DND-41 (cell line): ENCODE measurements around the gene LYRM4.

Source experiments
- CTCF ChIP-seq: IDR thresholded peaks from 2 replicates; pipeline ENCODE4 v1.5.1; 2012; ENCODE audit warnings: borderline replicate concordance, low read length, moderate library complexity, mild to moderate bottlenecking; ENCODE audit not compliant: poor library complexity, severe bottlenecking; ENCODE audit errors: extremely low read depth
- EZH2 ChIP-seq: IDR thresholded peaks from 3 replicates; pipeline ENCODE4 v1.6.1; 2012; ENCODE audit warnings: borderline replicate concordance, low read depth, mild to moderate bottlenecking, moderate library complexity, low read length, inconsistent platforms; ENCODE audit not compliant: severe bottlenecking

DNA sequence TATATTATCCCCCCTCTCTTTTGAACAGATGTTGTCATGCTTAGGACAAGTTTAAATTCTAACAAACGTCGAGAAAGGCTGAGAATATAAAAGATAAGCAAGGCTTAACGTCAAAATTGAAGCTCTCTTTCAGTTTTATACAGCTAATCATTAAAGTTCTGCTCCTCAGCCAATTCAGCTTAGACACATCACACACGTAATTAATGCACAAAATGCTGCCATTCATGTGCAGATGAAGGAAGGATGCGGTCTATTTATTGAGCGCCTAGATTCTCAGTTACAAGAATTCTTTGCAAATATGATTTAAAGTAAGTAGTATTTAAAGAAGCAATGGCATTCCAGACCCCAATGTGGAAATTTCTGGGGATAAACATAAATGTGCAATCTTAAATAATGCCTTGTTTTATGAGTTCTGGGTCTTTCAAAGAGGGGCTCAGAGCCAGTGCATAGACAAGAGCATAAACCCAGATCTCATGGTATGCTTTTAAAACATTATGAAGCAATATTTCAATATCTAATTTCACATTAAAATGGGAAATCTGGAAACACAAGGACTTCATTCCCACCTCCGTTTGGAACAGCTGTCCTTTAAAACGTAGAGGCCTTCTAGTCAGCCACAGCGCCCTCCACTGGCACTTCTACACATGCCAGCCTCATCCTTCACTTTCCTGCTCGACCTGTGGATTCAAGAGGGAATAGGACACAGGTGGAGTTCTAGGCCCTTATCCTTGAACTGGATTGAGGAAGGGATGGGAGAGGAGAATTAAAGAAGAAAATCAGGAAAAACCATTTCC is 85.8 kb downstream of the LYRM4 start:
- peak; percentile 52 for TF ChIP-seq CTCF
- no peak for TF ChIP-seq EZH2
